HUES64 (cell line): ENCODE results near the gene GPA33.
"Not testable (repeated sequence)": the region's sequence is repeated elsewhere in the genome, so short reads cannot be mapped to it uniquely, and the experiment has no call there.

Source experiments
- H3K27ac ChIP-seq: 2 replicates; pipeline ENCODE4 v1.7.0; 2013; ENCODE audit warnings: low read depth, low read length, inconsistent platforms
- H3K27me3 ChIP-seq: 2 replicates; pipeline ENCODE4 v1.6.1; 2013; ENCODE audit warnings: mild to moderate bottlenecking, low read length; ENCODE audit not compliant: insufficient read depth
- H3K36me3 ChIP-seq: 2 replicates; pipeline ENCODE4 v1.6.1; 2013; ENCODE audit warnings: mild to moderate bottlenecking, low read length; ENCODE audit not compliant: insufficient read depth
- H3K4me1 ChIP-seq: 2 replicates; pipeline ENCODE4 v1.6.1; 2013; ENCODE audit warnings: mild to moderate bottlenecking, low read length, moderate library complexity; ENCODE audit not compliant: insufficient read depth
- H3K4me3 ChIP-seq: 2 replicates; pipeline ENCODE4 v1.5.1; 2013; ENCODE audit warnings: mild to moderate bottlenecking, low read length, moderate library complexity
- H3K9ac ChIP-seq: 2 replicates; pipeline ENCODE4 v1.6.1; 2013; ENCODE audit warnings: mild to moderate bottlenecking, low read depth, low read length
- H3K9me3 ChIP-seq: 2 replicates; pipeline ENCODE4 v1.6.1; 2013; ENCODE audit warnings: low read depth, low read length; ENCODE audit not compliant: insufficient read depth
- WGBS: fragments of 150-250, 120-280 bp; methylation state at CpG from one replicate; pipeline ENCODE4 v1.1.7; 2013; ENCODE audit warnings: missing lambda C conversion rate; 5-methylcytosine and 5-hydroxymethylcytosine counted together

GPA33 gene

GRCh38 chr1:167054946-167055630 is 35.1 kb downstream of the GPA33 start:
- Histone ChIP-seq H3K9me3 (no peaks in the 10 kb centered on the region), H3K27ac (no peak overlapping the region), H3K4me3 (no peak overlapping the region), H3K36me3 (no peaks in the 10 kb centered on the region), H3K27me3 (no peaks in the 10 kb centered on the region), H3K9ac (no peak overlapping the region), H3K4me1 (peaks cover 5% of the 10 kb centered on the region; the same call in 1 of the 2 replicates)
- WGBS: 93% methylated on average over 14 of the region's 14 CpGs

GRCh38 chr1:167054531-167054930 is 35.6 kb downstream of the GPA33 start:
- H3K27me3 ChIP-seq: no peaks in the 10 kb centered on the region
- no peaks in the 10 kb centered on the region for H3K36me3 ChIP-seq
- peaks cover 6% of the 10 kb centered on the region; the same call in 1 of the 2 replicates for H3K4me1 ChIP-seq
- WGBS: 84% methylated on average over 3 of the region's 3 CpGs
- H3K27ac ChIP-seq: no peak overlapping the region
- H3K9me3 ChIP-seq: no peaks in the 10 kb centered on the region
- no peak overlapping the region for H3K9ac ChIP-seq
- no peak overlapping the region for H3K4me3 ChIP-seq

GRCh38 chr1:167052389-167052788 is 37.8 kb downstream of the GPA33 start:
- H3K9ac ChIP-seq: no peak overlapping the region
- H3K4me1 ChIP-seq: peaks cover 3% of the 10 kb centered on the region; the same call in 1 of the 2 replicates
- no peak overlapping the region for H3K4me3 ChIP-seq
- H3K9me3 ChIP-seq: no peaks in the 10 kb centered on the region
- H3K27me3 ChIP-seq: no peaks in the 10 kb centered on the region
- no peak overlapping the region for H3K27ac ChIP-seq
- 77% methylated on average over 8 of the region's 8 CpGs for WGBS
- H3K36me3 ChIP-seq: no peaks in the 10 kb centered on the region

- no peaks in the 10 kb centered on the region for H3K36me3 ChIP-seq
- WGBS: 91% methylated on average over 5 of the region's 5 CpGs
- no peak overlapping the region for H3K9ac ChIP-seq
- H3K27ac ChIP-seq: no peak overlapping the region
- no peaks in the 10 kb centered on the region for H3K27me3 ChIP-seq
- peaks cover 3% of the 10 kb centered on the region; the same call in 1 of the 2 replicates for H3K4me1 ChIP-seq
- H3K4me3 ChIP-seq: no peak overlapping the region
- no peaks in the 10 kb centered on the region for H3K9me3 ChIP-seq
These were observed 38.3 kb downstream of the GPA33 start for GRCh38 chr1:167051907-167052306.

GRCh38 chr1:167043752-167044488 is 46.3 kb downstream of the GPA33 start:
- H3K36me3 ChIP-seq: no peaks in the 10 kb centered on the region
- H3K4me1 ChIP-seq: no peaks in the 10 kb centered on the region
- H3K27ac ChIP-seq: no peak overlapping the region
- WGBS: 92% methylated on average over 20 of the region's 21 CpGs
- no peak overlapping the region for H3K9ac ChIP-seq
- H3K4me3 ChIP-seq: no peak overlapping the region
- peaks cover 3% of the 10 kb centered on the region; the same call in 1 of the 2 replicates for H3K27me3 ChIP-seq
- H3K9me3 ChIP-seq: no peaks in the 10 kb centered on the region

- H3K4me3 ChIP-seq: no peak overlapping the region
- H3K27ac ChIP-seq: no peak overlapping the region
- H3K36me3 ChIP-seq: no peaks in the 10 kb centered on the region
- WGBS: 89% methylated on average over 2 of the region's 2 CpGs
- H3K9ac ChIP-seq: no peak overlapping the region
- peaks cover 3% of the 10 kb centered on the region; the same call in 1 of the 2 replicates for H3K9me3 ChIP-seq
- no peaks in the 10 kb centered on the region for H3K4me1 ChIP-seq
- H3K27me3 ChIP-seq: no peaks in the 10 kb centered on the region
These were observed 56.5 kb downstream of the GPA33 start for GRCh38 chr1:167033646-167034045.

- not testable (repeated sequence) for H3K27ac ChIP-seq, H3K36me3 ChIP-seq, H3K4me1 ChIP-seq, H3K9ac ChIP-seq, H3K9me3 ChIP-seq, H3K27me3 ChIP-seq, H3K4me3 ChIP-seq
- 95% methylated on average over 27 of the region's 27 CpGs for WGBS
These were observed 60.6 kb downstream of the GPA33 start for GRCh38 chr1:167029553-167029952.

GRCh38 chr1:167022384-167022783 is 67.8 kb downstream of the GPA33 start:
- Histone ChIP-seq H3K9ac (no peak overlapping the region), H3K27me3 (no peaks in the 10 kb centered on the region), H3K36me3 (no peaks in the 10 kb centered on the region), H3K4me1 (no peaks in the 10 kb centered on the region), H3K9me3 (no peaks in the 10 kb centered on the region), H3K4me3 (no peak overlapping the region), H3K27ac (no peak overlapping the region)
- WGBS: no CpG with 5 or more reads among the region's 1 CpG

- 89% methylated on average over 6 of the region's 6 CpGs for WGBS
- H3K4me3 ChIP-seq: no peak overlapping the region
These were observed 74.0 kb downstream of the GPA33 start for GRCh38 chr1:167016100-167016750.

GRCh38 chr1:167013108-167013929 is 76.9 kb downstream of the GPA33 start:
- H3K27me3 ChIP-seq: no peaks in the 10 kb centered on the region
- no peaks in the 10 kb centered on the region for H3K36me3 ChIP-seq
- WGBS: 82% methylated on average over 7 of the region's 8 CpGs

More at GRCh38 chr1:167016100-167016750, 74.0 kb downstream of the GPA33 start:
- peaks cover 9% of the 10 kb centered on the region; the same call in 1 of the 2 replicates for H3K4me1 ChIP-seq
- no peak overlapping the region for H3K9ac ChIP-seq
- no peaks in the 10 kb centered on the region for H3K36me3 ChIP-seq
- H3K9me3 ChIP-seq: no peaks in the 10 kb centered on the region
- H3K27ac ChIP-seq: no peak overlapping the region
- no peaks in the 10 kb centered on the region for H3K27me3 ChIP-seq

More at GRCh38 chr1:167013108-167013929, 76.9 kb downstream of the GPA33 start:
- H3K9me3 ChIP-seq: no peaks in the 10 kb centered on the region
- no peak overlapping the region for H3K4me3 ChIP-seq
- no peak overlapping the region for H3K27ac ChIP-seq
- no peak overlapping the region for H3K9ac ChIP-seq
- peaks cover 9% of the 10 kb centered on the region; the same call in 1 of the 2 replicates for H3K4me1 ChIP-seq
